ENCODE results near the gene ANKRD12. TPM values are rescaled to one million over a fixed set of nuclear protein-coding genes. Genes with fewer than 3 reads are reported as not detected.

The ANKRD12 gene
- total and polyA plus RNA-seq, 4 experiments from 2014 or later, result 10.7 to 280 (median 201) TPM

- no peaks in the 10 kb centered on the region for H3K9me3 ChIP-seq (ENCODE audit: control insufficient read depth in 1 of 2, low read length in 2 of 2)
- H3K36me3 Mint-ChIP-seq, result peaks cover 57 to 71% of the 10 kb centered on the region in 2 donors
- no peaks in the 10 kb centered on the region for H3K27me3 Mint-ChIP-seq
- H3K36me3 ChIP-seq (ENCODE audit: insufficient read depth, low read length), result peaks cover 57% of the 10 kb centered on the region
- ChIA-PET POLR2A (ENCODE audit: partially characterized antibody) (no interaction called here), CTCF (ENCODE audit: partially characterized antibody) (no interaction called here)
- no peaks in the 10 kb centered on the region for H3K9me3 Mint-ChIP-seq
- H3K27me3 ChIP-seq (ENCODE audit: insufficient read depth, low read length), result no peaks in the 10 kb centered on the region
- no peak overlapping the region for H3K4me3 Mint-ChIP-seq
- H3K27ac ChIP-seq (ENCODE audit: low read depth, low read length), result no peak overlapping the region
- no peak overlapping the region for H3K4me3 ChIP-seq (ENCODE audit: low read length in 2 of 2)
- no peak for DNase-seq
- H3K27ac Mint-ChIP-seq, result no peak overlapping the region
- H3K4me1 Mint-ChIP-seq, result peaks cover 7 to 25% (median 16%) of the 10 kb centered on the region in 4 donors
- intact Hi-C loops (cut with micrococcal nuclease), result loop anchor here (5.0 kb wide), 1 partner anchor 140 kb away; no protein-coding TSS in a partner anchor
- peaks cover 9% of the 10 kb centered on the region for H3K4me1 ChIP-seq (ENCODE audit: insufficient read depth, low read length)
Observed at GRCh38 chr18:9211955-9212354, 75.4 kb downstream of the ANKRD12 start.

- H3K27me3 Mint-ChIP-seq, result no peaks in the 10 kb centered on the region
- Histone ChIP-seq H3K4me3 (ENCODE audit: low read length in 2 of 2) (no peak overlapping the region), H3K27me3 (ENCODE audit: insufficient read depth, low read length) (no peaks in the 10 kb centered on the region), H3K4me1 (ENCODE audit: insufficient read depth, low read length) (peaks cover 9% of the 10 kb centered on the region), H3K9me3 (ENCODE audit: control insufficient read depth in 1 of 2, low read length in 2 of 2) (no peaks in the 10 kb centered on the region), H3K36me3 (ENCODE audit: insufficient read depth, low read length) (peaks cover 57% of the 10 kb centered on the region), H3K27ac (ENCODE audit: low read depth, low read length) (no peak overlapping the region)
- peaks cover 72 to 81% of the 10 kb centered on the region in 2 donors for H3K36me3 Mint-ChIP-seq
- no peak overlapping the region for H3K4me3 Mint-ChIP-seq
- ChIA-PET CTCF (ENCODE audit: partially characterized antibody) (interaction anchor here (1.1 kb wide), 1 partner anchor 141 kb away, joined by 3 read pairs; no protein-coding TSS in a partner anchor), POLR2A (ENCODE audit: partially characterized antibody) (interaction anchor here (0.8 kb wide), 1 partner anchor 11 kb away, joined by 3 read pairs; no protein-coding TSS in a partner anchor)
- no peaks in the 10 kb centered on the region for H3K9me3 Mint-ChIP-seq
- peaks cover 8 to 20% (median 18%) of the 10 kb centered on the region in 4 donors for H3K4me1 Mint-ChIP-seq
- peak overlapping the region in 2 of 7 donors; percentile 15 to 60 for H3K27ac Mint-ChIP-seq
- no peak for DNase-seq
- intact Hi-C loops (cut with micrococcal nuclease), result no loop called here
Observed at GRCh38 chr18:9215221-9215933, 78.8 kb downstream of the ANKRD12 start.

GRCh38 chr18:9216459-9216858 lies 79.9 kb downstream of the ANKRD12 start:
- H3K27ac Mint-ChIP-seq, result peak overlapping the region in 2 of 7 donors; percentile 6 to 60
- ChIA-PET CTCF (ENCODE audit: partially characterized antibody) (interaction anchor here (1.2 kb wide), 1 partner anchor 300 kb away, joined by 3 read pairs; no protein-coding TSS in a partner anchor), POLR2A (ENCODE audit: partially characterized antibody) (no interaction called here)
- Histone ChIP-seq H3K4me1 (ENCODE audit: insufficient read depth, low read length) (peaks cover 3% of the 10 kb centered on the region), H3K9me3 (ENCODE audit: control insufficient read depth in 1 of 2, low read length in 2 of 2) (no peaks in the 10 kb centered on the region), H3K27me3 (ENCODE audit: insufficient read depth, low read length) (no peaks in the 10 kb centered on the region), H3K27ac (ENCODE audit: low read depth, low read length) (no peak overlapping the region), H3K4me3 (ENCODE audit: low read length in 2 of 2) (no peak overlapping the region), H3K36me3 (ENCODE audit: insufficient read depth, low read length) (peaks cover 61% of the 10 kb centered on the region)
- intact Hi-C loops (cut with micrococcal nuclease), result no loop called here
- H3K36me3 Mint-ChIP-seq, result peaks cover 77 to 86% of the 10 kb centered on the region in 2 donors
- H3K27me3 Mint-ChIP-seq, result no peaks in the 10 kb centered on the region
- peaks cover 12 to 21% (median 14%) of the 10 kb centered on the region in 4 donors for H3K4me1 Mint-ChIP-seq
- DNase-seq, result no peak
- H3K4me3 Mint-ChIP-seq, result no peak overlapping the region
- no peaks in the 10 kb centered on the region for H3K9me3 Mint-ChIP-seq

- H3K9me3 ChIP-seq (ENCODE audit: control insufficient read depth in 1 of 2, low read length in 2 of 2), result no peaks in the 10 kb centered on the region
- H3K27me3 Mint-ChIP-seq, result no peaks in the 10 kb centered on the region
- H3K4me1 Mint-ChIP-seq, result peaks cover 7 to 16% (median 12%) of the 10 kb centered on the region in 4 donors
- H3K4me3 Mint-ChIP-seq, result no peak overlapping the region
- CTCF ChIA-PET (ENCODE audit: partially characterized antibody), result interaction anchor here (2.2 kb wide), 1 partner anchor 144 kb away, joined by 8 read pairs; no protein-coding TSS in a partner anchor
- POLR2A ChIA-PET (ENCODE audit: partially characterized antibody), result no interaction called here
- peaks cover 76 to 87% of the 10 kb centered on the region in 2 donors for H3K36me3 Mint-ChIP-seq
- H3K4me3 ChIP-seq (ENCODE audit: low read length in 2 of 2), result no peak overlapping the region
- no peak overlapping the region for H3K27ac ChIP-seq (ENCODE audit: low read depth, low read length)
- DNase-seq, result no peak
- no peaks in the 10 kb centered on the region for H3K4me1 ChIP-seq (ENCODE audit: insufficient read depth, low read length)
- peak overlapping the region in 2 of 7 donors; percentile 10 to 34 for H3K27ac Mint-ChIP-seq
- no peaks in the 10 kb centered on the region for H3K9me3 Mint-ChIP-seq
- peaks cover 66% of the 10 kb centered on the region for H3K36me3 ChIP-seq (ENCODE audit: insufficient read depth, low read length)
- intact Hi-C loops (cut with micrococcal nuclease), result no loop called here
- no peaks in the 10 kb centered on the region for H3K27me3 ChIP-seq (ENCODE audit: insufficient read depth, low read length)
Observed at GRCh38 chr18:9217743-9218451, 81.3 kb downstream of the ANKRD12 start.

- no peaks in the 10 kb centered on the region for H3K27me3 ChIP-seq (ENCODE audit: insufficient read depth, low read length)
- H3K27ac ChIP-seq (ENCODE audit: low read depth, low read length), result no peak overlapping the region
- Mint-ChIP-seq H3K36me3 (peaks cover 78 to 80% of the 10 kb centered on the region in 2 donors), H3K27ac (peak overlapping the region in 4 of 7 donors; percentile 1 to 27 (median 12)), H3K9me3 (no peaks in the 10 kb centered on the region), H3K4me1 (peaks cover 4 to 12% (median 11%) of the 10 kb centered on the region in 4 donors), H3K27me3 (no peaks in the 10 kb centered on the region), H3K4me3 (no peak overlapping the region)
- H3K4me3 ChIP-seq (ENCODE audit: low read length in 2 of 2), result no peak overlapping the region
- DNase-seq, result no peak
- intact Hi-C loops (cut with micrococcal nuclease), result no loop called here
- ChIA-PET CTCF (ENCODE audit: partially characterized antibody) (no interaction called here), POLR2A (ENCODE audit: partially characterized antibody) (no interaction called here)
- H3K4me1 ChIP-seq (ENCODE audit: insufficient read depth, low read length), result peaks cover under 1% of the 10 kb centered on the region
- H3K36me3 ChIP-seq (ENCODE audit: insufficient read depth, low read length), result peaks cover 56% of the 10 kb centered on the region
- H3K9me3 ChIP-seq (ENCODE audit: control insufficient read depth in 1 of 2, low read length in 2 of 2), result no peaks in the 10 kb centered on the region
Observed at GRCh38 chr18:9221040-9221439, 84.5 kb downstream of the ANKRD12 start.

- Histone ChIP-seq H3K27ac (ENCODE audit: low read depth, low read length) (no peak overlapping the region), H3K4me1 (ENCODE audit: insufficient read depth, low read length) (peaks cover 7% of the 10 kb centered on the region), H3K4me3 (ENCODE audit: low read length in 2 of 2) (no peak overlapping the region), H3K9me3 (ENCODE audit: control insufficient read depth in 1 of 2, low read length in 2 of 2) (no peaks in the 10 kb centered on the region), H3K27me3 (ENCODE audit: insufficient read depth, low read length) (no peaks in the 10 kb centered on the region), H3K36me3 (ENCODE audit: insufficient read depth, low read length) (peaks cover 57% of the 10 kb centered on the region)
- peak overlapping the region in 3 of 7 donors; percentile 2 to 71 (median 20) for H3K27ac Mint-ChIP-seq
- peaks cover 8 to 12% (median 10%) of the 10 kb centered on the region in 4 donors for H3K4me1 Mint-ChIP-seq
- DNase-seq, result no peak
- POLR2A ChIA-PET (ENCODE audit: partially characterized antibody), result no interaction called here
- H3K36me3 Mint-ChIP-seq, result peaks cover 77 to 79% of the 10 kb centered on the region in 2 donors
- intact Hi-C loops (cut with micrococcal nuclease), result no loop called here
- no peak overlapping the region for H3K4me3 Mint-ChIP-seq
- no peaks in the 10 kb centered on the region for H3K27me3 Mint-ChIP-seq
- no peaks in the 10 kb centered on the region for H3K9me3 Mint-ChIP-seq
- CTCF ChIA-PET (ENCODE audit: partially characterized antibody), result interaction anchor here (0.5 kb wide), 1 partner anchor 97 kb away, joined by 3 read pairs; no protein-coding TSS in a partner anchor
Observed at GRCh38 chr18:9221661-9222060, 85.1 kb downstream of the ANKRD12 start.

GRCh38 chr18:9223356-9223755 lies 86.8 kb downstream of the ANKRD12 start:
- intact Hi-C loops (cut with micrococcal nuclease), result no loop called here
- H3K27me3 ChIP-seq (ENCODE audit: insufficient read depth, low read length), result no peaks in the 10 kb centered on the region
- H3K4me1 ChIP-seq (ENCODE audit: insufficient read depth, low read length), result peaks cover 11% of the 10 kb centered on the region
- POLR2A ChIA-PET (ENCODE audit: partially characterized antibody), result no interaction called here
- Mint-ChIP-seq H3K27ac (peak overlapping the region in 2 of 7 donors; percentile 47 to 55), H3K4me3 (no peak overlapping the region), H3K27me3 (no peaks in the 10 kb centered on the region), H3K9me3 (no peaks in the 10 kb centered on the region), H3K4me1 (peaks cover 16 to 21% (median 19%) of the 10 kb centered on the region in 4 donors), H3K36me3 (peaks cover 81% of the 10 kb centered on the region in 2 donors)
- CTCF ChIA-PET (ENCODE audit: partially characterized antibody), result no interaction called here
- H3K36me3 ChIP-seq (ENCODE audit: insufficient read depth, low read length), result peaks cover 53% of the 10 kb centered on the region
- no peak for DNase-seq
- H3K4me3 ChIP-seq (ENCODE audit: low read length in 2 of 2), result no peak overlapping the region
- H3K27ac ChIP-seq (ENCODE audit: low read depth, low read length), result no peak overlapping the region
- no peaks in the 10 kb centered on the region for H3K9me3 ChIP-seq (ENCODE audit: control insufficient read depth in 1 of 2, low read length in 2 of 2)

All from CD4-positive, alpha-beta memory T cell (primary cell).